Right cardiac atrium (tissue), 5 donors: ENCODE results near the gene ABCA6. TPM values are rescaled to one million over a fixed set of nuclear protein-coding genes. Genes with fewer than 3 reads are reported as not detected.
"Not testable (repeated sequence)": the region's sequence is repeated elsewhere in the genome, so short reads cannot be mapped to it uniquely, and the experiment has no call there.

ENCODE experiments used
- ATAC-seq, 2 donors: fragments of 200-7000 bp; cut with Tn5 transposase; one replicate each; pipeline versions ENCODE4 v1.8.0 to v1.9.1; 2020; ENCODE audit warnings: moderate library complexity in 2 of 2, mild to moderate bottlenecking in 1 of 2
- DNase-seq, 3 donors: peaks; one replicate each; pipeline ENCODE4 v3.0.0-alpha.2; 2020
- H3K27ac ChIP-seq: one replicate; pipeline ENCODE4 v1.5.1; 2013; ENCODE audit warnings: mild to moderate bottlenecking, low read length, control low read depth, moderate library complexity
- H3K27me3 ChIP-seq: one replicate; pipeline ENCODE4 v1.6.1; 2013; ENCODE audit not compliant: control insufficient read depth, insufficient read depth
- H3K4me1 ChIP-seq: one replicate; pipeline ENCODE4 v1.6.1; 2013; ENCODE audit warnings: low read length; ENCODE audit not compliant: control insufficient read depth, insufficient read depth
- H3K4me3 ChIP-seq: one replicate; pipeline ENCODE4 v1.5.1; 2013; ENCODE audit warnings: low read length, control low read depth
- H3K9me3 ChIP-seq: one replicate; pipeline ENCODE4 v1.6.1; 2013; ENCODE audit warnings: low read length; ENCODE audit not compliant: control insufficient read depth
- WGBS: extraction: QIAGEN DNeasy Blood & Tissue Kit; methylation state at CpG from one replicate; pipeline ENCODE4 v1.1.7; 2013; 5-methylcytosine and 5-hydroxymethylcytosine counted together
- intact Hi-C, 4 donors: fragments of 100-400 bp; cut with DNase I; formaldehyde crosslinking; loops; one replicate each; pipeline versions ENCODE4 v1.11.0 to v1.14.0; 2022 to 2023
- polyA plus RNA-seq: library from polyadenylated mRNA; stranded (reverse); fragments of 200-250 nt; gene quantifications from one replicate; pipeline ENCODE4 v1.2.3, GENCODE V29; 2013
- total RNA-seq, 4 donors: library from RNA; stranded (reverse); fragmentation: NEBNext Ultra II Directional; extraction: Animal tissue kit (Norgen Biotek cat#: 25700); gene quantifications; one replicate each; pipeline ENCODE4 v1.2.1, GENCODE V29; 2021
- donor health status: healthy with polysubstance abuse.
- donor health status: DM: no; HTN: yes; CAD: no.
- donor health status: DM: no; HTN: no; CAD: no.
- donor health status: DM: no; HTN: yes; CAD: no; lungs with severe emphysema.
- donor health status: DM: yes; HTN: yes; CAD: no.

The ABCA6 gene
- total and polyA plus RNA-seq, 5 donors: 21.2 to 44.1 (median 37.0) TPM

DNA sequence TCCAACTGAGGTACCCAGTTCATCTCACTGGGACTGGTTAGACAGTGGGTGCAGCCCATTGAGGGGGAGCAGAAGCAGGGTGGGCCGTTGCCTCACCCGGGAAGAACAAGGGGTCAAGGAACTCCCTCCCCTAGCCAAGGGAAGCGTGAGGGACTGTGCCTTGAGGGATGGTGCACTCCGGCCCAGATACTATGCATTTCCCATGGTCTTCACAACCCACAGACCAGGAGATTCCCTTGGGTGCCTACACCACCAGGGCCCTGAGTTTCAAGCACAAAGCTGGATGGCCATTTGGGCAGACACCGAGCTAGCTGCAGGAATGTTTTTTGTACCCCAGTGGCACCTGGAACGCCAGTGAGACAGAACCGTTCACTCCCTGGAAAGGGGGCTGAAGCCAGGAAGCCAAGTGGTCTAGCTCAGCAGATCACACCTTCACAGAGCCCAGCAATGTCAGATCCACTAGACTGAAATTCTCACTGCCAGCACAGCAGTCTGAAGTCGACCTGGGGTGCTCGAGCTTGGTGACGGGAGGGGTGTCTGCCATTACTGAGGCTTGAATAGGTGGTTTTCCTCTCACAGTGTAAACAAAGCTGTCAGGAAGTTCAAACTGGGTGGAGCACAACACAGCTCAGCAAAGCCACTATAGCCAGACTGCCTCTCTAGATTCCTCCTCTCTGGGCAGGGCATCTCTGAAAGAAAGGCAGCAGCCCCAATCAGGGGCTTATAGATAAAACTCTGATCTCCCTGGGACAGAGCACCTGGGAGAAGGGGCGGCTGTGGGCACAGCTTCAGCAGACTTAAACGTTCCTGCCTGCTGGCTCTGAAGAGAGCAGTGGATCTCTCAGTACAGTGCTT, 71.1 kb downstream of the ABCA6 start:
- DNase-seq, H3K27me3 ChIP-seq, ATAC-seq, H3K27ac ChIP-seq, H3K4me1 ChIP-seq, intact Hi-C loops, H3K4me3 ChIP-seq, H3K9me3 ChIP-seq: not testable (repeated sequence)
- 70% methylated on average over 12 of the region's 12 CpGs for WGBS

DNA sequence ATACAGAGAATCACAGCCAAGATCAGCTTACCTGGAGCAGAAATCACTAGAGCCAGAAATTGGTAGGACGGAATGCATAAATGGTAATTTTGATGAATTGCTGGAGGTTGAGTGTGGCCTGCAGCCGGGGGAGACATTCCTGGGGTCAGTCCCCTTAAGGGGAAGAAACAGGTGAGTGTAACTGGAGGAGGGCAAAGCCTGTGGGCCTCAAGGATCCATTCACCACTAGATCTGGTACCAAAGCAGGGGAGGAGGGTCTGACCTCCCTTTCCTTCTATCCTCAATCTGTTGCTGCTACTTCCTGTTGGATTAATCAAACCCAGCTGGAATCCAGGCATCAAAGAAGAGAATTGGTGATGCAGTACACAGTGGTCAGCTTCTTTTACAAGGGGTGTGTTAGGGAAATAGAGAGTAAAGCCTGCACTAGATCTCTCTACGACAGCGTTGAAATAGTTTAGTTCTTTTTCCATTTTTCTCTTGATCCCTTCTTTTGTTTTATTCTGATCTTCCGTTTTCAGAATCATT, 72.4 kb downstream of the ABCA6 start:
- Histone ChIP-seq H3K9me3 (no peaks in the 10 kb centered on the region), H3K4me3 (no peak overlapping the region), H3K4me1 (no peaks in the 10 kb centered on the region), H3K27me3 (no peaks in the 10 kb centered on the region), H3K27ac (no peak overlapping the region)
- DNase-seq (no peak), ATAC-seq (no peak)
- 94% methylated on average over 5 of the region's 5 CpGs for WGBS
- intact Hi-C loops: loop anchor here in 2 of 4 donors (10.0 kb wide), 1 partner anchor 166 kb away; no protein-coding TSS in a partner anchor

- Histone ChIP-seq H3K4me1 (no peaks in the 10 kb centered on the region), H3K27me3 (no peaks in the 10 kb centered on the region), H3K27ac (no peak overlapping the region), H3K4me3 (no peak overlapping the region), H3K9me3 (no peaks in the 10 kb centered on the region)
- no peak for DNase-seq
- no peak for ATAC-seq
- intact Hi-C loops: loop anchor here in 2 of 4 donors (10.0 kb wide), 1 partner anchor 167 kb away; no protein-coding TSS in a partner anchor
- 94% methylated on average over 4 of the region's 4 CpGs for WGBS
Measured at GRCh38 chr17:69067274-69068047, 74.2 kb downstream of the ABCA6 start.

- H3K9me3 ChIP-seq: no peaks in the 10 kb centered on the region
- intact Hi-C loops: loop anchor here in 2 of 4 donors (10.0 kb wide), 1 partner anchor 168 kb away; no protein-coding TSS in a partner anchor
- H3K4me3 ChIP-seq: no peak overlapping the region
- H3K27me3 ChIP-seq: no peaks in the 10 kb centered on the region
- ATAC-seq: no peak
- DNase-seq: no peak
- 78% methylated on average over 7 of the region's 7 CpGs for WGBS
- no peaks in the 10 kb centered on the region for H3K4me1 ChIP-seq
- H3K27ac ChIP-seq: no peak overlapping the region
Measured at GRCh38 chr17:69066482-69066881, 75.2 kb downstream of the ABCA6 start.

DNA sequence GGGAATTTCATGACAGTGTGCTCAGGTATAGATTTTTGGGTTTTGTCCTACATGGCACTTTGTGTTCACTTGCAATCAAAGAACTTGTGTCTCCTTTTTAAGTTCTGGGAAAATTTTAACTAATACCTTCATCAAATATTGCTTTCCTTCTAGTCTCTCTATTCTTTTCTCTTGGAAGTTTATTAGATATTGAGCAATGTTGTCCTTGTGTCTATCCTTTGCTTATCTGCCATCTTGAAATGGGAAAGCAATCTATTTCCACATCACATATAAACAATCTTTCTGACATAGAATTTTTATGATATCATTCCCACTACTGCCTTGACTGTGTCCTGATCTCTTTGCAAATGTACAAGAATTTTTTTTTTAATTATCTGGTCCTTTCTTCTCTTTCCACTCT, 76.6 kb downstream of the ABCA6 start:
- DNase-seq (no peak), ATAC-seq (no peak)
- H3K4me3 ChIP-seq: no peak overlapping the region
- intact Hi-C loops: loop anchor here in 2 of 4 donors (10.0 kb wide), 1 partner anchor 170 kb away; no protein-coding TSS in a partner anchor
- H3K4me1 ChIP-seq: no peaks in the 10 kb centered on the region
- H3K9me3 ChIP-seq: no peaks in the 10 kb centered on the region
- no peaks in the 10 kb centered on the region for H3K27me3 ChIP-seq
- H3K27ac ChIP-seq: no peak overlapping the region

DNA sequence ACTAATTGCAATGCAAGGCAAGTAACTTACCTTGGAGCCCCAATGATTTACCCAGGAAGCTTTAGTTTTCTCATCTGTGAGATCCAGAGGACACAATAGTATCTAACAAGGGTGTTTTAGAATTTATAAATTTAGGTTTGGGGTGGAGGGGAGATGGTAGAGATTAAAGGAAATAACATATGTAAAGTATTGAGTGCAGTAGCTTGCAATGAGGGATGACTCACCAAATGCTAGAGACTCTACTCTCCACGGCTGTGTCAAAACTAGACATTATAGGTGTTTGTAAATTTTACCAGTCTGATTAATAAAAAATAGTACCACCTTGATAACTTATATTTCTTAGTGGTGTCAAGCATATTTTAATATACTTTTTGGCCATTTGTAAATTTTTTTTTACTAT, 77.2 kb downstream of the ABCA6 start:
- Histone ChIP-seq H3K27ac (no peak overlapping the region), H3K27me3 (no peaks in the 10 kb centered on the region), H3K4me3 (no peak overlapping the region), H3K9me3 (no peaks in the 10 kb centered on the region), H3K4me1 (no peaks in the 10 kb centered on the region)
- WGBS: 85% methylated on average over 1 of the region's 1 CpG
- ATAC-seq: no peak
- intact Hi-C loops: loop anchor here in 2 of 4 donors (10.0 kb wide), 1 partner anchor 170 kb away; no protein-coding TSS in a partner anchor
- no peak for DNase-seq

GRCh38 chr17:69064001-69064400, 77.7 kb downstream of the ABCA6 start:
- H3K9me3 ChIP-seq: no peaks in the 10 kb centered on the region
- WGBS: 86% methylated on average over 2 of the region's 2 CpGs
- no peak for DNase-seq
- no peaks in the 10 kb centered on the region for H3K27me3 ChIP-seq
- H3K4me1 ChIP-seq: no peaks in the 10 kb centered on the region
- no peak overlapping the region for H3K4me3 ChIP-seq
- intact Hi-C loops: loop anchor here in 2 of 4 donors (10.0 kb wide), 1 partner anchor 171 kb away; no protein-coding TSS in a partner anchor
- H3K27ac ChIP-seq: no peak overlapping the region
- ATAC-seq: no peak

GRCh38 chr17:69062860-69063581, 78.7 kb downstream of the ABCA6 start:
- Histone ChIP-seq H3K4me1 (no peaks in the 10 kb centered on the region), H3K27ac (no peak overlapping the region), H3K27me3 (no peaks in the 10 kb centered on the region), H3K4me3 (no peak overlapping the region), H3K9me3 (no peaks in the 10 kb centered on the region)
- intact Hi-C loops: loop anchor here in 2 of 4 donors (10.0 kb wide), 1 partner anchor 172 kb away; no protein-coding TSS in a partner anchor
- DNase-seq: no peak
- WGBS: 73% methylated on average over 4 of the region's 4 CpGs
- no peak for ATAC-seq

- H3K27ac ChIP-seq: no peak overlapping the region
- no peak overlapping the region for H3K4me3 ChIP-seq
- ATAC-seq (no peak), DNase-seq (no peak)
- no peaks in the 10 kb centered on the region for H3K4me1 ChIP-seq
- H3K27me3 ChIP-seq: no peaks in the 10 kb centered on the region
- WGBS: 74% methylated on average over 4 of the region's 4 CpGs
- no peaks in the 10 kb centered on the region for H3K9me3 ChIP-seq
- intact Hi-C loops: loop anchor here in 2 of 4 donors (10.0 kb wide), 1 partner anchor 173 kb away; no protein-coding TSS in a partner anchor
Measured at GRCh38 chr17:69061721-69062556, 79.8 kb downstream of the ABCA6 start.

DNA sequence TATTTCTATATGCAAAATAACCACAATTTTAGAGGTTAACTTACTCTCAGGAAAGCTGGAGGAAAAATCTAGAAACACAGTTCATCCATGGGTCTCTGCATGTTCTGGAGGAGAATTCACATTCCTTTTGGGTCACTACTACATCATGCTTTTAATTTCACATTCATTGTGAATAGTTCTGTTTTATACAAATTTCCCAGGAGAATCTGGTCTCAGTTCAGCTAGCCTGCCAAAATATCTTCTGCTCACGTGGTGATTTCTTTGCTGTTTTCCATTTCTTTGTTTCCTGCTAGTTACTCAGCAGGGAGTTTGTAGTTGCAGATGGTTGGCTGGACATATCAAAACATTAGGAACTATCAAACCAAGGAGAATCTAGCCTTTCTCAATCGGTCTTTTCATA, 80.9 kb downstream of the ABCA6 start, which contains the start of gene ABCA9:
Gene ABCA9 (minus strand): TSS at position 106 of the 400 bp plus-strand sequence. CDS start 9,801 bp downstream, outside the sequence.
- intact Hi-C loops: loop anchor here in 2 of 4 donors (10.0 kb wide), 1 partner anchor 174 kb away; no protein-coding TSS in a partner anchor
- H3K9me3 ChIP-seq: no peaks in the 10 kb centered on the region
- H3K4me3 ChIP-seq: peak within 1 kb of the TSS; percentile 46
- DNase-seq (no peak), ATAC-seq (peak; percentile 89 to 90)
- 20% methylated on average over 2 of the region's 2 CpGs for WGBS
- no peaks in the 10 kb centered on the region for H3K27me3 ChIP-seq
- no peaks in the 10 kb centered on the region for H3K4me1 ChIP-seq
- H3K27ac ChIP-seq: peak within 1 kb of the TSS; percentile 80
